GM21717 (cell line): Measurements from ENCODE around the gene CSNK1D.

ENCODE experiments used
- ATAC-seq: cut with Tn5 transposase; IDR thresholded peaks from one replicate; pipeline ENCODE4 v1.9.1; 2021; ENCODE audit warnings: mild to moderate bottlenecking, moderate library complexity; ENCODE audit not compliant: unreplicated experiment

CSNK1D gene

DNA sequence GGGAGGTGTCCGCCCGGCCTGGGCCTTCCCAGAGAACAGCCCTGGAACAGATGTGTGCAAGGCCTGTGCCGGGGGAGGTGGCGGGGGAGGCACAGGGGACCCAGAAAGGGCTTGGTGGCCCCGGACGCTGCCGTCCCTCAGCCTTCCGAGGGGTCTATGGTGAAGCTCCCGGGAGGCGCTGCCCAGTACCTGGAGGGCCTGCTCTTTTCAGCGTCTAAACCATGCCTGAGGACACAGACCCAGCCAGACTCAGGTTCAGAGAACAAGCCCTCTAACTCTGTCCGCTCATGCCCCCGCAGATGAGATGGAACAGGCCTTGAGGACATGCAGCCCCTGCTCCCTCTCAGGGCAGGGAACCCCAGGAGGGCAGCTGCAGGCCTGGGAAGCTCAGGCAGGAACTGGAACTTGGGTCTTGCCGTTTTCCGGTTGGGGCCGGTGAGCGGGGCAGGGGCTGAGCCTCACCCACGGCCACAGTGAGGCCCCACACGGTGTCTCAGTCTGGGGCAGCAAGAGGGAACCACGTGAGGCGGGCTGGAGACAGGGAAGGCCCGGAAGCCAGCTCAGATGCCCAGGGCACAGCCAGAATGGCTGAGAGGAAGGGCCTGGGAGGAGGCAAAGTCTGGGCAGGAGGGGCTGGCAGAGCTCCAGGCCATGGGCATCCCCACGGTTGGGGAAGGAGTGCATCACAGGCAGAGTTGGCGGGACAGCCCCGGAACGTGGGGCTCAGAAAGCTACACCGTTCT lies 32.1 kb downstream of the CSNK1D start:
- no peak for ATAC-seq

DNA sequence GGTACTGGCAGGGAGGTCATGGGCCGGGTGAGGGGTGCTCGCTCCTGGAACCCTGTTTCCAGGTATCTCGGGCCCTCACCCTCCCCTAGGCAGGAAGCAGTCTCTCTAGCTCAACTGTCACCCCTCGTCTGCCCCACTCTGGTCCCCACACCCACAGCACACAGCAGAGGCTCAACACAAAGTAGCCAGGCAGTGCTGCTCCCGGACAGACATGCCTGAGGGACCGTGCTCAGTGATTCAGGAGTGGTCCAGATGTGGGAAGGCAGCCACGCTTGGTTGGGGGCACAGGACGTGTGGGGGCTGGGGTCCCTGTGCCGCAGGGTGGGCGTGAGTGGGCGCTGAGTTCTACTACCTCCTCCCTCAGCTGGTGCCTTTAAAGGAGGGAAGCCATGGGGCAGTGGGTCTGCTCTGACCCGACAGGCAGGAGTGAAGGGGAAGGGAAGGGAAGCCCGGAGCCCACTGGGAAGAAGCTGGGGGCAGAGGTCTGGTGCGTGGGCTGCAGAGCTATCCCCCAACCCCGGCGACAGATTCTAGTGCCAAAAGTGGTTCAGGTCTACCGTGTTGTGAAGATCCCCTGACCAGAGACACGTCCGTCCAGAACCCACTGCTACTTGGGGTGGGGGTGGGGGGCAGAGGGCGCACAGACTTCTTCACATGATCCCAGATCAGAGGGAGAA lies 32.9 kb downstream of the CSNK1D start:
- ATAC-seq: no peak

DNA sequence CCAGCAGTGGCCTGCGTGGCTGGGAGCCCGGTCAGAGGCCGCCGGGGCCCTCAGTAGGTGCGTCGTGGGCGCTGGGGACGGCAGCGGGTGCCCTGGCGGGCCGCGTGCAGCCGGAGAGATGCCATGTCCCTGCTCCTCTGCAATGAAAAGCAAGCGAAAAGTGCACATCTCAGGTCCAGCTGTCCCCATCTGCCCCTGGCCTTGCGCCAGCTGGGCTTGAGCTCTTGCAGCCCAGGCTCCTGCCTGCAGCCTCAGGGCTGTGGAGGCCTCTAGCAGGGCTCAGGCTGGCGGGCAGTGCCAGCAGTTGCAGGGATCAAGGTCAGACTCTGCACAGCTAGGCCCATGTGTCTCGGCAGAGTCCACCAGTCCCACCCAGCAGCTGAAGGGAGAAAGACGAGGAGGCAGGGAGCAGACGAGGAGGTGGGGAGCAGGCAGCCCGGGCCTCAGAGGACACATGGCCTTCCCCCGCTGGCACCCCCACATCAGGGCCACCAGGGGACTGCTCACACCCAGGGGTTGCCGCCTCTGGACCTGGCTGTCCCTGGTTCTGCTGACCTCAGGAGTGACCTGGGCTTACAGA lies 33.5 kb downstream of the CSNK1D start:
- ATAC-seq: no peak

DNA sequence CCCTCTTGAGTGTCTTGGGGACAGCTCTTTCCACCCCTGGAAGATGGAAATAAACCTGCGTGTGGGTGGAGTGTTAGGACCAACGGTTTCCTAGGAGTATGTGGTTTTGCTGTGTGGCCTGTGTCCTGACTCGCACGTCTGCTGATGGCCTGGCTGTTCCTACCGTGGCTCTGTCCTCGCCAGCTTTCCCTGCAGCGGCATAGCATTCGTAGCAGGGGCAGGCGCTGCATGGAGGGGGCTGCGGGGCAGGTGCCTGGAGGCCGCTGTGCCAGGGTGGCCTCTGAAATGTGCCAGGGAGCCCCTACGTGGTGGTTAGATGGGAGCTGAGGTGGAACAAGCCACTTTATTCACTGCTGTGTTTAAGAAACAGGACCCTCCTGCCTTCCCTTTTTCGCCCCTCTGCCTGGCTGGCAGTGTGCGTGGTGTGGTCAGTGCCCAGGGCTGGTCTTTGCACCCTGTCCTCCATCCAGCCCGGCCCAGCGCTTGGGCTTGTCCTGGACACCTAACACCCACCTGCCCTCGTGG lies 34.0 kb downstream of the CSNK1D start:
- no peak for ATAC-seq

DNA sequence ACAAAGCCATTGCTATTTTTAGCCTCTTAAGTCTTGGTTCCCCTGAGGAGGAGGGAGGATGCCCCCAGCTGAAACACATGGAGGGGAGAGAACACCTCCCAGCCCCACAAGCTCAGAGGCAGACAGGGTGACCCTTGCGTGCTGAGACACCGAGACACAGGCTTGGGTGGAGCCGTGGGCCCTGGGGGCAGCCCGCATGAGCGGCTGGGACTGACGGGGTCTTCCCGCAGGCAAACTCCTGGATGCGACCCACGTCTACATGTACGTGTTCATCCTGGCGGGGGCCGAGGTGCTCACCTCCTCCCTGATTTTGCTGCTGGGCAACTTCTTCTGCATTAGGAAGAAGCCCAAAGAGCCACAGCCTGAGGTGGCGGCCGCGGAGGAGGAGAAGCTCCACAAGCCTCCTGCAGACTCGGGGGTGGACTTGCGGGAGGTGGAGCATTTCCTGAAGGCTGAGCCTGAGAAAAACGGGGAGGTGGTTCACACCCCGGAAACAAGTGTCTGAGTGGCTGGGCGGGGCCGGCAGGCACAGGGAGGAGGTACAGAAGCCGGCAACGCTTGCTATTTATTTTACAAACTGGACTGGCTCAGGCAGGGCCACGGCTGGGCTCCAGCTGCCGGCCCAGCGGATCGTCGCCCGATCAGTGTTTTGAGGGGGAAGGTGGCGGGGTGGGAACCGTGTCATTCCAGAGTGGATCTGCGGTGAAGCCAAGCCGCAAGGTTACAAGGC lies 34.9 kb downstream of the CSNK1D start:
- no peak for ATAC-seq

DNA sequence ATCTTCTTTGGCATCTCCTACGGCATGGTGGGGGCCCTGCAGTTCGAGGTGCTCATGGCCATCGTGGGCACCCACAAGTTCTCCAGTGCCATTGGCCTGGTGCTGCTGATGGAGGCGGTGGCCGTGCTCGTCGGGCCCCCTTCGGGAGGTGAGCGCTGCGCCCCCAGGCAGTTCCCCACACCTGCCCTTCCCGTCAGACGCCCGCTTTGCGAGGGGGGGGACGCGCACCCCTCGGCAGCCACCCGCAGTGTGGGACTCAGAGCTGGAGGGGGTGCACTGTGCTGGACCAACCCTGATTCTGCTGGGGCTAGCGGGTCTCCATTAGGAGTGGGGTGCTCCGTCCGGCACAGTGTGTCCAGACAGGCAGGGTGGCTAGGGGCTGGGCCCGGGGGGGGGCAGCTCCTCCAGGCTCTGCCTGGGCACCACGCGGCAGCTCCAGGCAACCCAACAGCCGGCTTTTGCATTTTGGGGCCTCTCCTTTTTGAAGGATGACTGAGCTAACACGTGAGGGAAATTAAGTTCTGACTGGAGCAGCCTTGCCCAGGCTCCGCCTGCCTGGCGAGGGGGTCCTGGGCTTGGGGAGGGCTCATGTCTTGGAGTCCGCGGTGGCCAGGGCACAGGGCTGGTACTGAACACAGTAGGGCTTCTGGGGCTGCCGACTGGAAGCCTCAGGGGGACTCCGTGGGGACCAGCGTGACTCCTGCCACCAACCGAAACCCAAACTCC lies 35.6 kb downstream of the CSNK1D start:
- no peak for ATAC-seq

DNA sequence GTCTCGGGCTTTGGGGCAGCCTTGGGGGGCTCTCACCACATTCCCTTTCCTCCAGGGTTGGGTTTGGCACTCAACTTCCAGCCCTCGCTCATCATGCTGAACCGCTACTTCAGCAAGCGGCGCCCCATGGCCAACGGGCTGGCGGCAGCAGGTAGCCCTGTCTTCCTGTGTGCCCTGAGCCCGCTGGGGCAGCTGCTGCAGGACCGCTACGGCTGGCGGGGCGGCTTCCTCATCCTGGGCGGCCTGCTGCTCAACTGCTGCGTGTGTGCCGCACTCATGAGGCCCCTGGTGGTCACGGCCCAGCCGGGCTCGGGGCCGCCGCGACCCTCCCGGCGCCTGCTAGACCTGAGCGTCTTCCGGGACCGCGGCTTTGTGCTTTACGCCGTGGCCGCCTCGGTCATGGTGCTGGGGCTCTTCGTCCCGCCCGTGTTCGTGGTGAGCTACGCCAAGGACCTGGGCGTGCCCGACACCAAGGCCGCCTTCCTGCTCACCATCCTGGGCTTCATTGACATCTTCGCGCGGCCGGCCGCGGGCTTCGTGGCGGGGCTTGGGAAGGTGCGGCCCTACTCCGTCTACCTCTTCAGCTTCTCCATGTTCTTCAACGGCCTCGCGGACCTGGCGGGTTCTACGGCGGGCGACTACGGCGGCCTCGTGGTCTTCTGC lies 36.3 kb downstream of the CSNK1D start:
- ATAC-seq: no peak

DNA sequence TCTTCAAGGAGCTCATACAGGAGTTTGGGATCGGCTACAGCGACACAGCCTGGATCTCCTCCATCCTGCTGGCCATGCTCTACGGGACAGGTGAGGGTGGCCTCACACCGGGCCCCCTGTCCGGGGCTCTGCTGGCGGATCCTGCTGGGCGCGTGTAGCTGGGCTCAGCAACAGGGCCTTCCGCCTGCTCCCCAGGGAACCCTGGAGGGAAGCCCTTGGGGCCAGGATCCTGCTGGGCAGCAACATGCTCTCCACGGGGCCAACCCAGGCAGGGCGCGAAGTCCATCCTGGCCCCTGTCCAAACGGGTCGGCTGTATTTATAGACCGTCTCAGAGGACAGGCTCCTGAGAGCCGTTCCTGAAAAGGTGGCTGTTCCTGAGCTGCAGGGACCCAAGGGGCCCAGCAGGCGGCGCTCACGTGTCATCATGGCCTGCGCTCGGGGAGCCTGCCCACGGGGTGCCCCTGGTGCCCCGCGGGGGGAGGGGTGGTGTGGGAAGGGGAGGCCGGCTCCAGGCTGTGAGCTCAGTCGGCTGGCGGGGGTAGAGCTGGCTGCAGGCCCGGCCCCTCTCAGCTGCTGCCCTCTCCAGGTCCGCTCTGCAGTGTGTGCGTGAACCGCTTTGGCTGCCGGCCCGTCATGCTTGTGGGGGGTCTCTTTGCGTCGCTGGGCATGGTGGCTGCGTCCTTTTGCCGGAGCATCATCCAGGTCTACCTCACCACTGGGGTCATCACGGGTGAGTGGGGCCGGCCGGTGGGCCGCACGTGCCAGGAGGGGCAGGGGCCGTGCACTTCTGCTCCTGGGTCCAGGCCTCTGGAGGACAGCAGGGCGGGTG lies 37.1 kb downstream of the CSNK1D start:
- no peak for ATAC-seq

DNA sequence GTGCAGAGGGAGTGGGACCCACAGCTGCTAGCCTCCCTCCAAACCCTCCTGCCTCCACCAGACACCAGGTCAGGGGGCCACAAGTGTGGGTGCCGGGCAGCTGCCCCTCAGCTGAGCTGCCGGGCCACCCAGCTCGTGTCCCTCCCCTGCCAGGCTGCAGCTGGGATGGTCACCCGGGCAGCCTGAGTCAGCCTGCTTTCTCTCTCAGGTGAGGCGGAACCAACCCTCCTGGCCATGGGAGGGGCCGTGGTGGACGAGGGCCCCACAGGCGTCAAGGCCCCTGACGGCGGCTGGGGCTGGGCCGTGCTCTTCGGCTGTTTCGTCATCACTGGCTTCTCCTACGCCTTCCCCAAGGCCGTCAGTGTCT lies 37.7 kb downstream of the CSNK1D start:
- no peak for ATAC-seq

DNA sequence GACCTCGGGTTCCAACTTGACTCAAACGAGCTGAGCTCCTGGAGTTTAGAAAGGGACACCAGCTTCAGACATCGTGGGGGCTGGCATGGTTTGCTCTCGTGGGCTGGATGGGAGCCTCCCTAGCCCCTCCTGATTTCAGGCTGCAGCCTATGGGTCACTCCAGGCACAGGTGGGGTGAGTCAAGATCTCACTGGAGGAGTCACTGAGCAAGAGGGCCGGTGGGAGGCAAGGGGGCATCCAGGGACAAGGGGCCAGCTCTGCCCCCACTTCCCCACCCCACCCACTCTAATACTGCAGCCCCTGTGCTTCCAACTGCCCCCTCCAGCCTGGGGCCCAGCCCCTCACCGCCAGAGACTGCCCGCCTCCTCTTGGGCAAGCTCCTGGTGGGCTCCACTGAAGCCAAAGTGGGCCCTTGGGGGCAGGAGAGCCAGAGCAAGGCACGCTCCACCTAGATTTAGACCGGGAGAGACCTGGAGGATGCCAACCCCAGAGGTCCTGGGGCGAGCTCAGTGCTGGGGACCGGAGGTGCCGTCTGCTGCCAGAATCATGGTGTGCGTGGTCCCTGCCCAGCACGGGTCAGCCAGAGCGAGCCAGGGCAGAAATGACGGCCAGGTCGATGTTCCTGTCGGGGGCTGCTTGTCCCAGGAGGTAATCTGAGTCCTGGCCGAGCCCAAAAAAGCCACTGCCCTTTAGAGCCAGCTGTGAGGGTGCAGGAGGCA lies 38.3 kb downstream of the CSNK1D start:
- ATAC-seq: no peak

DNA sequence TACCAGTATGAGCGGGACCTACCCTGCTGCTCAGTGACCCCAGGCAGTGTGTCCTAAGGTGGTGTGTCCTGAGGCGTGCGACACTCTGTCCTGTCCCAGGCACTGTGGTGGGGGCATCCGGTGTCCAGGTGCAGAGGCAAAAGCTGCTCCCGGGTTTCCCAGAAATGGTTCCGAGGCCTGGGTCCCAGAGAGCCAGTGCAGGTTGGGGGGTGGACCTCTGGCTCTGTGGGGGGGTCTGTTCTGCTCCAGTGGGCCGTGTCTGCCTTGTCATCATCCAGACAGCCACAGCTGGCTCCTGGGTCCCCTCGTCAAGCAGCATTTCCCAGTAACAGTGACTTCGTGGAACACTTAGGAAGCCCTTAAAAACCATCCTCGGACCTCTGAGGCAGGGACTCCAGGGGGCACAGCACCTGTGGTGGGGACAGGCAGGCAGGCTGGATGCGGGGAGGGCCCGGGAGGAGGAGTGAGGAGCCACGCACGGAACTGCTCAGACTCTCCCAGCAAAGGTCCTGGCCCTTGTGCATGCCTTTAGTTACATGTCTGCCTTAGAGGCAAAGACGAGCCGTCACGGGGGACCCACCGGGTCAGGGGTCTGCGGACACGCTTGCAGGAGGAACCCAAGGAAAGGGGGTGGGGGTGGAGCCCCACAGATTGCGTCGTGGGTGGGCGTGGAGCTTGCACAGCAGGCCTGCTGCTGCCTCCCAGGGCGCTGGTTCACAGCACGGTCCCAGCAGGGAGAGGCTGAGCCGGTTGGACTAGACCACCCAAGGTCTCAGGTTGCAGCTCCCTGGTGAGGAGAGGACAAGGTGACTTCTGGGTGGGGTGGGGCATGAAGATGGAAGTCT lies 39.1 kb downstream of the CSNK1D start:
- ATAC-seq: no peak

DNA sequence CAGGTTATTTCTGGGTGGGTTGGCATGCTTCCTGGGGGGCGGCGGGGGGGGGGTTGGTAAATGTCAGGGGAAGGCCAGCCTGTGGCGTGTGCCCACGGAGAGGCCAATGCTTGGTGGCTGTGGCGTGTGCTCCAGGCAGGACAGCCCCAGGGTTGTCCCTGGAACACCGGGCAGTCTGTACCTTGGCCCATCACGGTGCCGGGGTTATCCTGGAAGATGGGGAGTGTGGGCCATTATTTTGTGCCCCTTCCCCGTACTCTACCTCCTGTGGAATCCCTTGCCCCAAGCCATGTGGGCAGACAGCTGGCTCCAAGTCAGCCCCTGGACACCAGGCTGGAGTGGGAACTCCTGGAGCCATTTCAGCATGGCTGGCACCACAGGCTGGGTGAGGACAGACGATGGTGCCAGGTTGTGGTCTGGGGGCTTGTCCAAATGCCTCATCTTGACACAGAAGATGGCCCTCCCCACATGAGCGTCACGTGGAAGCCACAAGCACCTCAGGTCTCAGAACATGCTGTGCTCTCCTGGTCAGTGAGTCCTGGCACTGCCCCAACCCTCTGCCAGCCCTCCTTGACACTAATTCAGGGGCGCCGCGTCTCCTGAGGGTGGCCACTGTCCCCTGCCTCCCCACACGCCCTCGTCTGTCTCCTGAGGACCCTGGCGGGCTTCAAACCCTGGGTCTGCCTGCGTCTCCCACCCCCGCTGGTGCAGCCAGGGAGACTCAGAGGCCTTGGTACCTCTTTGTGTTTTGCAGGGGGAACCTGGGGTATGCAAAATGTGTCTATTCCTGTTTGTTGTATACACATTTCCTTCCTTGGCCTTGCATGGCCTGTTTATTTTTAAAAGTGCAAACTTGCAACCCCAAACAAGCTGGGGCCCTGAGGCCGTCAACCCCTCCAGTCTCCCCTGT lies 40.4 kb downstream of the CSNK1D start:
- no peak for ATAC-seq

DNA sequence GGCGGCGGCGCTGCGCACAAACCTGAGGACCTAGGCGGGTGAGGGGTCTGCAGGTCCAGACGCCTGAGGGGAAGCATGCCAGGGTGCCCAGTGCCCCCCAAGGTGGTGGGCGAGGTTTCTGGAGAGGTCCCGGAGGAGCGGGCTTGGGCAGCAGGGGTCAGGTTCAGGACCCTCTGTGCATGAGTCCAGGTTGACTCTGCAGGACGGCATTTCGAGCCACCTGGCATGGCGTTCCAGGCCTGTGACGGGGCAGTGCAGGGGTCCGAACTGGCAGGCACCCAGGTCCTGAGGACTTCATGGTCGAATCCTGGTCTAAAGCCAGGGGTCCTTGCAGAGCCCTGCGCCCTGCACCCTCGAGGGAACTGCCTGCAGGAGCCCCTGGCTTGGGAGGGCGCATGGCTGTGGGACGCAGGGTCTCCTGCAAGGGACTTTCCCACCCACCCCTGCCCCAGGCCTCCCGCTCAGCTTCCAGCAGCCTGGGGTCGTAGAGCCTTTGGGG lies 41.1 kb downstream of the CSNK1D start:
- no peak for ATAC-seq

DNA sequence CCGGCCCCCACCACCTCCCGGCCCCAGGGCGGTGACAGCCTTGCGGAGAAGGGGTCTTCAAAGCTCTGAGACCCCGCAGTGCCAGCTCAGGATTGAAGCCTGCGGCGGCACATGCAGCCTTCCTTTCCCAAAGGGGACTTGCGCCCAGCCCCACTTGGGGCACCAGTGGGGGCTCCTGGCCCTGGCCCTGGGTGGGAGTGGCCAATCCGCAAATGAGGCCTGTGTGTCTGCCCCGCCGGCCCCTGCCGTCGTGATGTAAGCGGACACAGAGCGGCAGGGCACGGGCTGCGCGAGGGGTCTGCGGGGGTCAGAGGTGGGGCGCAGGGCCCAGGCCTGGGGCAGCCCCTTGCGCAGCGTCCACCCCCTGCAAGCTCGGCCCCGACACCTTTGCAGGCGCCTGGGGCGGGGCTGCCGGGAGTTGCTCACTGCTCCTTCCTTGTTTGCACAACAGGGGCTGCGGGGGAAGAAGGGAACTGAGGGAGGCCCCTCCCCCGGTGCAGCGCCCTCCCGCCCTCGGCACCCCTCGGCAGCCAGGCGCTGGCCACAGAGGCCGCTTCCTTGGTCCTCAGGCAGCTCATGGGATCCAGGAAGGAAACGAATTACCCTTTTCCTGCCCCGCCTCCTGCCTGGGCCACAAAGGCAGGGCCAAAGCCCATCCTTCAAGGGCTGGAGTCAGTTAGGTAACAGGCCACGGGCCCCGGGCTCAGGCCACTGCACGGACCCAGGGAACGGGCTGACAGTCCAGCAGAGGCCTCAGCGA lies 41.8 kb downstream of the CSNK1D start:
- peak; percentile 1 for ATAC-seq

DNA sequence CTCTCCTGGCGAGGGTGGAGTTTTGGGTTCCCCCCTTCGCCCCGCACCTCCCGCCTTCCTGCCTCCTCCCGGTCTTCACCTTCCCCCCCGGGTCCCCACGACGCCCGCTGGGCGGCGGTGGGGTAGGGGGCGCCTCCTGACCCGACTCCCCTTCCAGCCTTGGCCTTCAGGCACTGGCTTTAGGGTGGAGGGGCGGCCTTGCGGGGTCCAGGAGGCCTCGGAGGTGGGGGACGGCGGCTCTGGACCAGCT lies 42.3 kb downstream of the CSNK1D start:
- ATAC-seq: no peak

DNA sequence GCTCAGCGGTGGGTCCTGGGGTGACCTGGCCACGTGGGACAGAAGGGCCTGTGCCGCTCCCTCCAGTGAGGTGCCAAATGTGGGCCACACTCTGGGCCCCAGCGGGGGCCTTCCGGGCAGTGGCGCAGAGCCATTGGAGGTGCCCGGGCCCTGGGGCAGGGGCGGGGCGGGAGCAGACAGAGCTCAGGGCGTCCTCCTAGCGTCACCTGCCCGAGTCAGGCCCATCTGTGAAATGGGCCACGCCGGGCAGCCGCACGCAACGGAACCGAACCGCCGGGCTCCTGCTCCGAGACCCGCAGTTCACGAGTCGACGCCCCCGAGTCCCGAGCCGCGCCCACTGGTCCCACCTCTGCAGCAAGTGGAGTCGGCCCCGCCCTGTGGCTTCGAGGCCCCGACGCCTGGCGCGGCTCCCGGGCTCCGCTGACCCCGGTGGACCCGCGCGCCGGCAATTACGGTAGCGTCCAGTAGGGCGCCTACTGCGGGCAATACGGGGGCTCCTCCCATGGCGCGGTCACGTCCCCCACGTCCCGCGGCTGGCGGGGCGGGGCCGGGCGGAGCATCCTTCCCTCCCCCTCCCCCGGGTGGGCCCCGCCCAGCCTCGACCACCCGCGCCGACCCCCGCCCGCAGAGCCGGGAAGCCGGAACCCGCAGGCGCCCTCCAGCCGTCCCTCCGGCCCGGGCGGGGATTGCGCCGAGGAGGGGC lies 42.7 kb downstream of the CSNK1D start:
- peak; percentile 37 for ATAC-seq
